Epithelial cell of esophagus (primary cell): ENCODE data around the gene WHAMM.

Experiments used
- DNase-seq: peaks from one replicate; pipeline ENCODE4 v3.0.0; 2010; ENCODE audit warnings: low read depth
- H3K4me3 ChIP-seq: 2 replicates; pipeline ENCODE4 v1.5.1; 2011; ENCODE audit warnings: mild to moderate bottlenecking, low read length, control low read depth
- CTCF ChIP-seq: IDR thresholded peaks from 2 replicates; pipeline ENCODE4 v1.5.1; 2011; ENCODE audit warnings: low read depth, mild to moderate bottlenecking, low read length, control low read depth, inconsistent platforms; ENCODE audit not compliant: insufficient read depth; ENCODE audit errors: missing control alignments

Gene WHAMM

GRCh38 chr15:82870727-82871320 is 61.4 kb downstream of the WHAMM start:
- no peak overlapping the region for H3K4me3 ChIP-seq
- DNase-seq = no peak
- TF ChIP-seq CTCF = no peak

GRCh38 chr15:82871358-82871757 is 61.9 kb downstream of the WHAMM start:
- TF ChIP-seq CTCF = no peak
- no peak overlapping the region for H3K4me3 ChIP-seq
- no peak for DNase-seq

GRCh38 chr15:82871832-82872484 is 62.5 kb downstream of the WHAMM start:
- DNase-seq = no peak
- H3K4me3 ChIP-seq = no peak overlapping the region
- no peak for TF ChIP-seq CTCF

- TF ChIP-seq CTCF = no peak
- no peak overlapping the region for H3K4me3 ChIP-seq
- no peak for DNase-seq
Observed at GRCh38 chr15:82873000-82873680, 63.7 kb downstream of the WHAMM start.

GRCh38 chr15:82874267-82874666 is 64.8 kb downstream of the WHAMM start:
- H3K4me3 ChIP-seq = no peak overlapping the region
- no peak for TF ChIP-seq CTCF
- no peak for DNase-seq

- no peak for TF ChIP-seq CTCF
- H3K4me3 ChIP-seq = no peak overlapping the region
- DNase-seq = no peak
Observed at GRCh38 chr15:82874961-82875360, 65.5 kb downstream of the WHAMM start.
